AG04450 (cell line): ENCODE results near the gene LVRN. TPM values are rescaled to one million over a fixed set of nuclear protein-coding genes. Genes with fewer than 3 reads are reported as not detected.

ENCODE experiments used
- CTCF ChIA-PET: fragments of 300-600, 350-600 bp; formaldehyde crosslinking; extraction: SDS; loops from one replicate; lab custom pipeline; 2022; ENCODE audit warnings: antibody characterized with exemption, inconsistent platforms; lab: Charles Lee
- POLR2A ChIA-PET: fragments of 350-600 bp; formaldehyde crosslinking; extraction: SDS; loops from one replicate; lab custom pipeline; 2021; ENCODE audit warnings: antibody characterized with exemption, inconsistent platforms; lab: Yijun Ruan, JAX
- DNase-seq: peaks from one replicate; pipeline ENCODE4 v3.0.0-alpha.2; 2011; ENCODE audit warnings: low read depth, low spot score
- H3K27ac ChIP-seq: one replicate; pipeline ENCODE4 v1.5.1; 2012; ENCODE audit warnings: low read depth, low read length, control low read depth
- H3K27me3 ChIP-seq: one replicate; pipeline ENCODE4 v1.6.0; 2012; ENCODE audit warnings: low read length; ENCODE audit not compliant: control insufficient read depth, insufficient read depth
- H3K4me3 ChIP-seq: 2 replicates; pipeline ENCODE4 v1.5.1; 2011; ENCODE audit warnings: mild to moderate bottlenecking, low read depth, low read length, control low read depth
- H3K9me3 ChIP-seq: 2 replicates; pipeline ENCODE4 v1.5.1; 2012; ENCODE audit warnings: low read length; ENCODE audit not compliant: control insufficient read depth, insufficient read depth
- CTCF ChIP-seq: IDR thresholded peaks from 2 replicates; pipeline ENCODE4 v1.5.1; 2011; ENCODE audit warnings: low read depth, low read length, control low read depth, inconsistent platforms
- polyA plus RNA-seq: library from polyadenylated mRNA; depleted of rRNA; stranded (reverse); fragments of >200 nt; gene quantifications from 2 replicates; pipeline ENCODE4 v1.2.3, GENCODE V29; 2011

The LVRN gene
- polyA plus RNA-seq, 1 experiment: 0.53 TPM

- no peaks in the 10 kb centered on the region for H3K27me3 ChIP-seq
- peak overlapping the region; percentile 69 for H3K27ac ChIP-seq
- CTCF ChIA-PET: no interaction called here
- no peak for DNase-seq
- H3K4me3 ChIP-seq: no peak overlapping the region
- H3K9me3 ChIP-seq: no peaks in the 10 kb centered on the region; the same call in 1 of the 2 replicates
- TF ChIP-seq CTCF: no peak
- POLR2A ChIA-PET: interaction anchor here (1.3 to 1.4 kb wide), 2 partner anchors 9 to 30 kb away, joined by 4 to 6 read pairs; no protein-coding TSS in a partner anchor
These were observed 16.5 kb downstream of the LVRN start for GRCh38 chr5:115978779-115979178.

GRCh38 chr5:115979201-115980041 lies 17.1 kb downstream of the LVRN start:
- H3K9me3 ChIP-seq: no peaks in the 10 kb centered on the region; the same call in 1 of the 2 replicates
- TF ChIP-seq CTCF: no peak
- CTCF ChIA-PET: interaction anchor here (0.5 to 0.6 kb wide), 2 partner anchors 14 to 159 kb away, joined by 3 read pairs; no protein-coding TSS in a partner anchor
- H3K27me3 ChIP-seq: no peaks in the 10 kb centered on the region
- POLR2A ChIA-PET: interaction anchor here (1.0 to 1.4 kb wide), 3 partner anchors 9 to 31 kb away, joined by 4 to 7 read pairs (median 6); partner anchors contain the start of gene LVRN
- H3K4me3 ChIP-seq: no peak overlapping the region
- DNase-seq: peak; percentile 82
- H3K27ac ChIP-seq: peak overlapping the region; percentile 69

GRCh38 chr5:115983519-115983918 lies 21.2 kb downstream of the LVRN start:
- no peak for DNase-seq
- ChIA-PET POLR2A (no interaction called here), CTCF (interaction anchor here (0.7 to 1.0 kb wide), 2 partner anchors 21 to 48 kb away, joined by 3 to 4 read pairs; partner anchors contain the start of gene LVRN)
- no peak for TF ChIP-seq CTCF
- H3K4me3 ChIP-seq: no peak overlapping the region
- H3K27ac ChIP-seq: no peak overlapping the region
- H3K9me3 ChIP-seq: no peaks in the 10 kb centered on the region
- H3K27me3 ChIP-seq: no peaks in the 10 kb centered on the region

- ChIA-PET POLR2A (no interaction called here), CTCF (no interaction called here)
- peak; percentile 26 for DNase-seq
- H3K27me3 ChIP-seq: no peaks in the 10 kb centered on the region
- no peak overlapping the region for H3K4me3 ChIP-seq
- no peak overlapping the region for H3K27ac ChIP-seq
- no peak for TF ChIP-seq CTCF
- H3K9me3 ChIP-seq: no peaks in the 10 kb centered on the region
These were observed 23.8 kb downstream of the LVRN start for GRCh38 chr5:115985802-115986757.
